Jurkat, Clone E6-1 (cell line): Measurements from ENCODE around the gene TH.
A peak's percentile ranks its signal among the peaks of the same experiment; 100 is the strongest.

Source experiments
- DNase-seq: peaks from one replicate; pipeline ENCODE4 v3.0.0-alpha.2; 2011; ENCODE audit warnings: low read depth, low spot score
- H3K4me3 ChIP-seq: 2 replicates; pipeline ENCODE4 v1.5.1; 2011; ENCODE audit warnings: mild to moderate bottlenecking, low read length, control low read depth, moderate library complexity

The TH gene

GRCh38 chr11:2151500-2152257, 19.9 kb downstream of the TH start:
- DNase-seq = peak; percentile 65
- H3K4me3 ChIP-seq = no peak overlapping the region

GRCh38 chr11:2149864-2150847, 21.5 kb downstream of the TH start:
- no peak overlapping the region for H3K4me3 ChIP-seq
- no peak for DNase-seq

GRCh38 chr11:2149460-2149859, 22.2 kb downstream of the TH start:
- H3K4me3 ChIP-seq = no peak overlapping the region
- DNase-seq = no peak

- H3K4me3 ChIP-seq = no peak overlapping the region
- DNase-seq = no peak
These were observed 23.0 kb downstream of the TH start for GRCh38 chr11:2148595-2148994.

GRCh38 chr11:2147391-2147790, 24.2 kb downstream of the TH start:
- no peak overlapping the region for H3K4me3 ChIP-seq
- DNase-seq = no peak

GRCh38 chr11:2146051-2146450, 25.6 kb downstream of the TH start:
- no peak for DNase-seq
- no peak overlapping the region for H3K4me3 ChIP-seq

- DNase-seq = no peak
- H3K4me3 ChIP-seq = no peak overlapping the region
These were observed 26.9 kb downstream of the TH start for GRCh38 chr11:2144544-2145248.

- no peak overlapping the region for H3K4me3 ChIP-seq
- DNase-seq = no peak
These were observed 27.6 kb downstream of the TH start for GRCh38 chr11:2143799-2144543.

GRCh38 chr11:2143477-2143798, 28.2 kb downstream of the TH start:
- H3K4me3 ChIP-seq = no peak overlapping the region
- no peak for DNase-seq

- no peak for DNase-seq
- no peak overlapping the region for H3K4me3 ChIP-seq
These were observed 28.8 kb downstream of the TH start for GRCh38 chr11:2142762-2143202.

- no peak for DNase-seq
- no peak overlapping the region for H3K4me3 ChIP-seq
These were observed 29.3 kb downstream of the TH start for GRCh38 chr11:2142300-2142759.

- no peak for DNase-seq
- H3K4me3 ChIP-seq = no peak overlapping the region
These were observed 30.9 kb downstream of the TH start for GRCh38 chr11:2140411-2141400.

GRCh38 chr11:2139621-2140337, 31.8 kb downstream of the TH start:
- DNase-seq = no peak
- H3K4me3 ChIP-seq = no peak overlapping the region

- H3K4me3 ChIP-seq = no peak within 1 kb of the TSS
- DNase-seq = no peak
These were observed 32.5 kb downstream of the TH start, which contains the start of gene IGF2 for GRCh38 chr11:2139123-2139521. TSS of gene IGF2 (minus strand) at chr11:2139389. CDS start at chr11:2135523, 3,866 bp downstream.

- H3K4me3 ChIP-seq = no peak overlapping the region
- DNase-seq = no peak
These were observed 33.0 kb downstream of the TH start for GRCh38 chr11:2138431-2139122.

GRCh38 chr11:2138068-2138430, 33.6 kb downstream of the TH start:
- H3K4me3 ChIP-seq = no peak overlapping the region
- DNase-seq = no peak
